ENCODE data around the gene CDK16.

GRCh38 chrX:47169726-47170515, 48.6 kb upstream of the CDK16 start:
- TF ChIP-seq POLR2AphosphoS5 (IDR thresholded peaks at IDR 0.05) (no peak), CTCF (IDR thresholded peaks at IDR 0.05) (no peak), POLR2A (IDR thresholded peaks at IDR 0.05) (no peak), EP300 (IDR thresholded peaks at IDR 0.05; ENCODE audit: low read depth) (no peak)

Measured in transverse colon (tissue), 4 donors.